ACC112 (cell line): ENCODE measurements around the gene POLD3.

ENCODE experiments used
- H2AFZ ChIP-seq: fragments of 200-600 bp; sonication (generic); one replicate; pipeline ENCODE4 v1.6.0; 2017; ENCODE audit warnings: antibody characterized with exemption, low read length; ENCODE audit not compliant: unreplicated experiment
- H3K27ac ChIP-seq: fragments of 200-600 bp; sonication (generic); 2 replicates; pipeline ENCODE4 v1.5.1; 2014; ENCODE audit warnings: low read depth, mild to moderate bottlenecking, antibody characterized with exemption, low read length, moderate library complexity
- H3K27me3 ChIP-seq: fragments of 200-600 bp; sonication (generic); 2 replicates; pipeline ENCODE4 v1.6.1; 2014; ENCODE audit warnings: mild to moderate bottlenecking, antibody characterized with exemption, low read length, moderate library complexity, mixed read lengths; ENCODE audit not compliant: insufficient read depth
- H3K36me3 ChIP-seq: fragments of 200-600 bp; sonication (generic); 2 replicates; pipeline ENCODE4 v1.6.1; 2016; ENCODE audit warnings: mild to moderate bottlenecking, antibody characterized with exemption, low read length, moderate library complexity, mixed read lengths; ENCODE audit not compliant: insufficient read depth
- H3K4me1 ChIP-seq: fragments of 200-600 bp; sonication (generic); one replicate; pipeline ENCODE4 v1.6.1; 2016; ENCODE audit warnings: low read length, mixed read lengths; ENCODE audit not compliant: insufficient read depth, unreplicated experiment, control insufficient read depth
- H3K4me3 ChIP-seq: fragments of 200-600 bp; sonication (generic); 2 replicates; pipeline ENCODE4 v1.5.1; 2014; ENCODE audit warnings: mild to moderate bottlenecking, low read depth, low read length
- H3K79me2 ChIP-seq: fragments of 200-600 bp; sonication (generic); one replicate; pipeline ENCODE4 v1.6.0; 2016; ENCODE audit warnings: low read length; ENCODE audit not compliant: control insufficient read depth, unreplicated experiment, insufficient read depth

POLD3 gene, protein sequence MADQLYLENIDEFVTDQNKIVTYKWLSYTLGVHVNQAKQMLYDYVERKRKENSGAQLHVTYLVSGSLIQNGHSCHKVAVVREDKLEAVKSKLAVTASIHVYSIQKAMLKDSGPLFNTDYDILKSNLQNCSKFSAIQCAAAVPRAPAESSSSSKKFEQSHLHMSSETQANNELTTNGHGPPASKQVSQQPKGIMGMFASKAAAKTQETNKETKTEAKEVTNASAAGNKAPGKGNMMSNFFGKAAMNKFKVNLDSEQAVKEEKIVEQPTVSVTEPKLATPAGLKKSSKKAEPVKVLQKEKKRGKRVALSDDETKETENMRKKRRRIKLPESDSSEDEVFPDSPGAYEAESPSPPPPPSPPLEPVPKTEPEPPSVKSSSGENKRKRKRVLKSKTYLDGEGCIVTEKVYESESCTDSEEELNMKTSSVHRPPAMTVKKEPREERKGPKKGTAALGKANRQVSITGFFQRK

DNA sequence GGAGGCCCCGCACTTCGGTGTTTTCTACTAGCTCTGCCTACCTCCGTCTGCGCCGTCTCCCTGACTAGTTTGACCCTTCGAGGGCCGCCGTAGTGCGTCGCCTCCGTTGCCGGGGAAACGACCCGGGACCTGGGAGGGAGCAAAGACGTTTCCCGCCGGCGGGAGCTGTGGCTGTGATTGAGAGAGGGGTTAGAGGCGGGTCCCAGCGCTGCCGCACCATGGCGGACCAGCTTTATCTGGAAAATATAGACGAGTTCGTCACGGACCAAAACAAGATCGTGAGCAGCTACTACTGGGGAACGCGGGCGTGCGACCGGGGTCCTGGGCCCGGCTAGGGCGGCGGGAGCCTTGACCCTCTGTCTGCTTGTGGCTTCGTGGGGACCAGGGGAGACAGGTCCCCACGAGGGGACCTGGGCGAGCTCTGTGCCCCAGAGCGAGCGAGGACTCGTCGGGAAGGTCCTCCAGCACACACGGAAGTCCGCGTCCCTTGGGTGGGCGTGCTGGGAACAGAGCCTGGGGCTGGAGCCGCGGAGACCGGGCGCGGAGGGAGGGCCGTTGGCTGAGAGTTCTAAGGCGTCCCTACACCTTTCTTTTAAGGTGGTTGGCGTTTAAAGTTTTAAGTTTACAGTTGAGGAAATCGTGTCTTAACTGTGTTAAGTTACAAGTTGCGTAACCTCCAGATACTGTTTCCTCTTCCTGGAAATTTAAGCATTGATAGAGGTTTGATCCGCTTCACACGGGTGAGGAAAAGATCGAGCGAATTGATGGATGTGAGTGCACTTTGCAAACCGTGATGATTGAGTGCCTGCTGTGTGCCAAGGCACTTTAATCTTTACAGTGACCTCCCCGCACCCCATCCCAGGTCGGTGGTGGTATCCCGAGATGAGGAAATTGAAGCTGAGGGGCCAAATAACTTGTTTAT is at the start of gene POLD3:
Gene POLD3, plus strand, starts transcription at position 142 of the 922 bp plus-strand sequence. Its CDS starts 77 bp downstream, at position 219.
- Histone ChIP-seq H2AFZ (peak within 1 kb of the TSS; percentile 98), H3K27ac (peak within 1 kb of the TSS; percentile 88), H3K4me1 (peaks cover 14% of the 10 kb centered on the region), H3K4me3 (peak within 1 kb of the TSS; percentile 97), H3K79me2 (peaks cover 22% of the 10 kb centered on the region), H3K27me3 (no peaks in the 10 kb centered on the region), H3K36me3 (peaks cover 26% of the 10 kb centered on the region)

DNA sequence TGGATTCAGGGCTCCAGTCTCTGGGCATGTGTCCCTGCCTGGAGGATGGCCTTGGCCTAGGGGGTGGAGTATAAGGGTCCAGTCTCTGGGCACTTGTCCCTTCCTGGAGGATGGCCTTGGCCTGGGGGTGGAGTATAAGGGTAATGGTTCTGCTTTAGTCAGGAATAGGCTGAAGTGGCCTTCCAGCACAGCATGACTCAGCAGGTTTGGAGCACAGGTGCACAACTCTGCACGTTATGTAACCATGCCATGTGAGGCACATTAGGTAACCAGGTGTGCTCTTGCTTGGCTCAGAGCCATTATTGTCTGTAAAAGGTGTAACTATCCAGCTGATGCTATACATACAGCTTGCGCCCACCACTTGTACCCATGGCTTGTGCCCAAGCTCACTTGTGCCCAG is 48.4 kb upstream of the POLD3 start:
- Histone ChIP-seq H3K4me3 (no peak overlapping the region), H2AFZ (no peak overlapping the region), H3K4me1 (no peaks in the 10 kb centered on the region), H3K27ac (no peak overlapping the region), H3K79me2 (no peaks in the 10 kb centered on the region), H3K27me3 (peaks cover 46% of the 10 kb centered on the region), H3K36me3 (no peaks in the 10 kb centered on the region)

DNA sequence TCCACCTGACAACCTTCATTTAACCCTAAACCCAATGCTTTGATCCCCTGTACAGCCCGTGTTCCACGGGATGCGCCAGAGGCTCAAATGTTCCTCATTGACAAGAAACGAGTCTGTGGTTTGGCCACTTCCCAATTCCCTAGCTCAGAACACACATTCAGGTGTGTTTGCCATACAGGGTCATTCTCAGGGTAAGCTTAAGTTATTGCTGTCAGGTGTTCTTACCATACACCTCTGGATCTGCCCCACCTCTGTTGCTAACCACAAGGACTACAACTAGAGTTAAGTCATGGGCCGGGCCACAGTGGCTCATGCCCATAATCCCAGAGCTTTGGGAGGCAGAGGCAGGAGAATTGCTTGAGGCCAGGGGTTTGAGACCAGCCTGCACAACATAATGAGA is 45.6 kb upstream of the POLD3 start:
- Histone ChIP-seq H3K4me1 (no peaks in the 10 kb centered on the region), H3K27me3 (peaks cover 52% of the 10 kb centered on the region), H3K4me3 (no peak overlapping the region), H3K79me2 (no peaks in the 10 kb centered on the region), H3K36me3 (no peaks in the 10 kb centered on the region), H2AFZ (no peak overlapping the region), H3K27ac (no peak overlapping the region)

DNA sequence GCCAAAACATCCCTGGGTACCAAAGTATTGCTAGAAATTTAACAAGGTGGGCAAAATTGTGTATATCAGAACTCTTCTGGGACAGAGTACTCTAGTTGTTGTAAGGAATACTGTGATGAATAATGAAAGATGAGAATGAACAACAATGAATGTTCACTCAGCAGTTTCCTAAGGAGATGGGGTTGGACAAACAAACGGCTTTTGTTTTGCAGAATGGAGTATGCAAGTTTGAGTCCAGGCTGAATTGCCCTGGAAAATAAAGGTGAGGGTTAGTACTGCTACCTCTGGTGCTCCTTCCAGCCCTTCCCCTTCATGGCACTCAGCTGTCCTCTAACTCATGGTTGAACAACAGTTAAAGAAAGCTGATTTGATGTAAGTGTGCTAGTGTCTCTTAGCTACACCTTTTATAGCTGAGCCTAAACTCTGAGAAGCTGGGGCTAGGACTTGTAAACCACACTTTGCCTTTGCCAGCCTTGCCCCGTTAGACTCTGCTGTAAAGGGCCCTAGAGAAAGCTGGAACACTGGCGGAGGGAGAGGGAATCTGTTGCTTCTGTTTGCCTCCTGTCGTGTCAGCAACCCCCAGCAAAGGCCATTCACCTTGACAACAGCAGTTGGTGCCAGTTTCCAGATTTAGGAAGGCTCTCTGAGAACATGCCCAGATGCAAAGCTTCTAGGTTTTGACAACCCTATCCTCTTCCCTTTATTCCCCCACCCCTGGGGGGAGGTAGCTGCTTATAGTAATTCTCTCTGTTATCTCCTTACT is 41.2 kb upstream of the POLD3 start:
- no peaks in the 10 kb centered on the region for H3K36me3 ChIP-seq
- H3K27me3 ChIP-seq = peaks cover 35% of the 10 kb centered on the region
- no peak overlapping the region for H2AFZ ChIP-seq
- no peaks in the 10 kb centered on the region for H3K4me1 ChIP-seq
- no peak overlapping the region for H3K27ac ChIP-seq
- no peak overlapping the region for H3K4me3 ChIP-seq
- no peaks in the 10 kb centered on the region for H3K79me2 ChIP-seq

DNA sequence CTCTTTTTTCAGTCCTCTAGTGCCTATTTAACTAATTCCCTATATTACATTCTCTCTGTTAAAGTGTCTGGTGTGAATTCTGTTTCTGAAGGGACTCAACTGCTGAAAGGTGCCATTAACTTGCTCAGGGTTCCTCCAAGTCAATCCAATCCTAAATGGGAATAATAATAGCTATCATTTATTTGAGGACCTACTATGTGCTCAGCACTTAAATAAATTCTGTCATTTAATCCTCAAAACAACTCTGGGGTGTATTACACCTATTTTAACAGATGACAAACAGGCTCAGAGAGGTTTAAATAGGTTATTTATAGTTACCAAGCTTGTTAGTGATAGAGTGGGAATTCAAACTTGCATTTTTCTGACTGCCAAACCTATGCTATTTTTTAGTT is 40.6 kb upstream of the POLD3 start:
- H3K4me1 ChIP-seq = no peaks in the 10 kb centered on the region
- H2AFZ ChIP-seq = no peak overlapping the region
- no peaks in the 10 kb centered on the region for H3K36me3 ChIP-seq
- peaks cover 32% of the 10 kb centered on the region for H3K27me3 ChIP-seq
- H3K27ac ChIP-seq = no peak overlapping the region
- H3K79me2 ChIP-seq = no peaks in the 10 kb centered on the region
- H3K4me3 ChIP-seq = no peak overlapping the region

DNA sequence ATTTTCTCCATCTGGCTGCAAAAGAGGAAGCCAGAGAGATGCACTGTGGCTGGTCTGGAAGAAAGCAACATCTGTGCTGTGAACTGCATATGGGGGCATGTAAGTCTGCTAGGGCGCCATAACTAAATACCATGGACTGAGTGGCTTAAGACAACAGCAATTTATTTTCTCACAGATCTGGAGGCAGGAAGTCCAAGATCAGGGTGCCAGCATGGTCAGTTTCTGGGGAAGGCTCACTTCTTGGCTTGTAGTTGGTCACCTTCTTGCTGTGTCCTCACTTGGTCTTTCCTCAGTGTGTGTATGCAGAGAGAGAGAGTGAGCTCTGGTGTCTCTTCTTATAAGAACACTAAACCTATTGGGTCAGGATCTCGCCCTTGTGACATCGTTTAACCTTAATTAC is 34.9 kb upstream of the POLD3 start:
- Histone ChIP-seq H3K27ac (no peak overlapping the region), H3K36me3 (no peaks in the 10 kb centered on the region), H2AFZ (no peak overlapping the region), H3K4me1 (no peaks in the 10 kb centered on the region), H3K79me2 (no peaks in the 10 kb centered on the region), H3K27me3 (peaks cover 6% of the 10 kb centered on the region), H3K4me3 (no peak overlapping the region)

DNA sequence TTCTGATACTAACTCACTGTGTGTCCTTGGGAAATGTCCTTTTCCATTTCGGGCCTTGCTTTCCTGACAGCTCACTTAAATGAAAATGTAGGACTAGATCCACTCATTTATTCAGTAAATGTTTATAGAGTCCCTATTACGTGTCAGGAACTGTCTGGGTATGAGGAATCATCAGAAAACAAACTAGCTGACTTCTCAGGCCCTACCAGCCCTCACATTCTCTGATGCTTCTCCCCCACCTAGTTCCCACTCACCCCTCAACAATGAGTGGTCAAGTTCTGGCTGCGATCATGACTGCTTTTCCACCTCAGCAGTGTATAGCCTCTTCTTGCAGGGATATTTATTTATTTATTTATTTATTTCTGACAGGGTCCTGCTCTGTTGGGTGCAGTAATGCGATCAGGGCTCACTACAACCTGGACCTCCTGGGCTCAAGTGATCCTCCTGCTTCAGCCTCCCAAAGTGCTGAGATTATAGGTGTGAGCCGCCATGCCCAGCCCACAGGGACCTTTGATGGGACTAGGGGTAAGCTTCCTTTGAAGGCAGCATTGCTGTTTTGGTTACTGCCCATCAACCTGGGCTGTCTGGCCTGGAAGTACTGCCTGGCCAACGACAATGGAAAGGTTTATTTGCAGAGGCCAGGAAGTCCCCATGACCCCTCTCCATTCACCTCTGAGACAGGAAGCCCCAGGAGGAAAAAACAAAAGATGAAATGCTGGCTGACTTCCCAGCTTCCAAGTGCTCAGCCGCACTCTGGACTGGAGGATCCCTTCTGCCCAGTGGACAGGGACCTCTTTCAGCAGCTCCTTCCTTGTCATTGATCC is 33.1 kb upstream of the POLD3 start:
- no peaks in the 10 kb centered on the region for H3K36me3 ChIP-seq
- H2AFZ ChIP-seq = no peak overlapping the region
- no peaks in the 10 kb centered on the region for H3K79me2 ChIP-seq
- peaks cover 6% of the 10 kb centered on the region for H3K27me3 ChIP-seq
- H3K4me1 ChIP-seq = no peaks in the 10 kb centered on the region
- no peak overlapping the region for H3K4me3 ChIP-seq
- H3K27ac ChIP-seq = no peak overlapping the region

DNA sequence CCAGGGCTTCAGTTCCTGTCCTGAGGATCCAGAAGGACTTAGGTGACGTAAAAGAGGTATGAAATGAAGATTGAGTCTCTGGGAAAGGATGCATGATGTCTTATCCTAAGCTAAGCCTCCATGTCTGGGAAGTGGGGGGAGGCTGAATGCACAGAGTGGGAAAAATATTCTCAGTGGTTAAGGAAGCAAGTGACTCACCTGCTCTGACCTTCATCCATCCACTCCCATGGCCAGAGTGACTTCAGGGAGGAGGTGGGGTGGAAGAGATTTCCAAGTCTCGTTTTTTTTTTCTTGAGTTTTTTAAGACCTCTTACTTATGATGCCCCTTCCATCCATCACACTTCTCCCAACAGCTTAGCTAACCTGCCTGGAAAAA is 32.5 kb upstream of the POLD3 start:
- Histone ChIP-seq H3K27ac (no peak overlapping the region), H3K79me2 (no peaks in the 10 kb centered on the region), H3K4me1 (no peaks in the 10 kb centered on the region), H2AFZ (no peak overlapping the region), H3K27me3 (peaks cover 6% of the 10 kb centered on the region), H3K36me3 (no peaks in the 10 kb centered on the region), H3K4me3 (no peak overlapping the region)

DNA sequence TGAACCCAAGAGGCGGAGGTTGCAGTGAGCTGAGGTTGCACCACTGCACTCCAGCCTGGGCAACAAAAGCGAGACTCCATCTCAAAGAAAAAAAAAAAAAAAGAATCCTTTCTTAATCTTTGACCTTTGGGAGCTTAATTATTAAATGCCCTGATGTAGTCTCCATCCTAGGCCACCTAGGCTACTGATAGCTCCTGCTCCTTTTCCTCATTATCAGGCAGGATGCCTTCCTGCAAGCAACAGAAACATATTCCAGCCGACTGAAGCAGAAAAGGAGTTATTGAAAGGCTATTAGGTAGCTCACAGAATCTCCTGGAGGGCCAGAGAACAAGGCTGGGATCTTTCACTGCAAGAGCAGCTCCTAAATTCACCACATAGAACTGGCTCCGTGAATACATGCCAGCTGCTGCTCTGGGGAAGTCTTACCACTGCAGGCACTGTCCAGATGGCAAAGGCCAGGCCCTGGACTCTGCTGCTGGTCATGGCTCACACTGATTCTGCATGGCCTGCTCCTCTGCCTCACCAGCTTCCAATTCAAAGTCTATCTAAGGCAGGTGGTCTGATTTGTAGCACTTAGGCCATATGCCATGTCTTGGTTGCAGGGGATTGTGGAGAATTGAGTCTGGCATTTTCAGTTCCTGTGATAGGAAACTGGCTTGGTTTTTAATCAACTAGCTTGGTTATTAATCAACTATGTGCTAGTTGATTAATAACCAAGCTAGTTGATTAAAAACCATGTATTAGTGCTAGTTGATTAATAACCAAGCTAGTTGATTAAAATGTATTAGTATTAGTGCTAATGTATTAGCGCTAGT is 26.0 kb upstream of the POLD3 start:
- H3K79me2 ChIP-seq = no peaks in the 10 kb centered on the region
- no peaks in the 10 kb centered on the region for H3K4me1 ChIP-seq
- no peak overlapping the region for H3K4me3 ChIP-seq
- no peak overlapping the region for H3K27ac ChIP-seq
- H3K36me3 ChIP-seq = no peaks in the 10 kb centered on the region
- no peaks in the 10 kb centered on the region; the same call in 1 of the 2 replicates for H3K27me3 ChIP-seq
- no peak overlapping the region for H2AFZ ChIP-seq
